ENCODE data around the gene SOX21. TPM values are rescaled to one million over a fixed set of nuclear protein-coding genes. Genes with fewer than 3 reads are reported as not detected.

Gene SOX21
- total and polyA plus RNA-seq, 2 donors (not counting 1 experiment from before 2014, with no cell fraction given), result not detected

- TF ChIP-seq, protein P1, sequence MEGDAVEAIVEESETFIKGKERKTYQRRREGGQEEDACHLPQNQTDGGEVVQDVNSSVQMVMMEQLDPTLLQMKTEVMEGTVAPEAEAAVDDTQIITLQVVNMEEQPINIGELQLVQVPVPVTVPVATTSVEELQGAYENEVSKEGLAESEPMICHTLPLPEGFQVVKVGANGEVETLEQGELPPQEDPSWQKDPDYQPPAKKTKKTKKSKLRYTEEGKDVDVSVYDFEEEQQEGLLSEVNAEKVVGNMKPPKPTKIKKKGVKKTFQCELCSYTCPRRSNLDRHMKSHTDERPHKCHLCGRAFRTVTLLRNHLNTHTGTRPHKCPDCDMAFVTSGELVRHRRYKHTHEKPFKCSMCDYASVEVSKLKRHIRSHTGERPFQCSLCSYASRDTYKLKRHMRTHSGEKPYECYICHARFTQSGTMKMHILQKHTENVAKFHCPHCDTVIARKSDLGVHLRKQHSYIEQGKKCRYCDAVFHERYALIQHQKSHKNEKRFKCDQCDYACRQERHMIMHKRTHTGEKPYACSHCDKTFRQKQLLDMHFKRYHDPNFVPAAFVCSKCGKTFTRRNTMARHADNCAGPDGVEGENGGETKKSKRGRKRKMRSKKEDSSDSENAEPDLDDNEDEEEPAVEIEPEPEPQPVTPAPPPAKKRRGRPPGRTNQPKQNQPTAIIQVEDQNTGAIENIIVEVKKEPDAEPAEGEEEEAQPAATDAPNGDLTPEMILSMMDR (IDR thresholded peaks at IDR 0.05), result no peak
- TF ChIP-seq EZH2 (IDR thresholded peaks at IDR 0.05; ENCODE audit: borderline replicate concordance, insufficient read depth, low read depth, low read length, poor library complexity, severe bottlenecking), result no peak
- H3K4me1 Mint-ChIP-seq, result no peaks in the 10 kb centered on the region
- no peaks in the 10 kb centered on the region for H3K4me1 ChIP-seq (ENCODE audit: control insufficient read depth in 2 of 2, insufficient read depth in 2 of 2, low read length in 2 of 2)
Observed at GRCh38 chr13:94682229-94682628, 30.1 kb downstream of the SOX21 start.

DNA sequence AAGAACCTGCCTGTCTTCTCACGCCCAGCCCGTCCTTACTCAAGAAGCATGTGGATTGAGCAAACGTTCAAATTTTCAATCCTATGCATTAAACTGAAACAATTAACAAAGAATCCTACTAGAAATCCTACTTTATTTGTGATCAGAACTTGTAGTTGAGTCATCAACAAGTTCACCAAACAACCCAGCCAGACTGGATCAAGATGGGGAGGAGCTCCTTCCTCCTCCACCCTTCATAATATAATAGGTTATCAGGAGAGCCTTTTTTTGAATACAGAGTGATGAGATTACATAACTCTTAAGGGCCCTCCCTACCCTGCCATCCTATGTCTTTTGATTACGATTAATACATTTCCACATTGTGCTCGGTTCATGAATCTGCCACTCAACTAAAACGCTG, 32.7 kb downstream of the SOX21 start:
- 93% methylated on average over 3 of the region's 6 CpGs for WGBS (ENCODE audit: insufficient coverage)
- no peaks in the 10 kb centered on the region for H3K4me1 Mint-ChIP-seq
- no peak overlapping the region for H3K4me3 Mint-ChIP-seq
- Histone ChIP-seq H3K27ac (ENCODE audit: low read length in 2 of 2) (no peak overlapping the region), H3K4me1 (ENCODE audit: control insufficient read depth in 2 of 2, insufficient read depth in 2 of 2, low read length in 2 of 2) (no peaks in the 10 kb centered on the region), H2AFZ (ENCODE audit: insufficient read depth, low read depth, low read length, poor library complexity, severe bottlenecking) (no peak overlapping the region), H3K4me2 (replicated peaks; ENCODE audit: low read depth, low read length, poor library complexity, severe bottlenecking) (no peak overlapping the region), H3K9me3 (ENCODE audit: control extremely low read depth in 1 of 3, control insufficient read depth in 2 of 3, insufficient read depth in 1 of 3, low read length in 2 of 3) (no peaks in the 10 kb centered on the region), H3K9ac (ENCODE audit: low read length) (no peak overlapping the region), H3K27me3 (replicated peaks in 1 of 4; ENCODE audit: control extremely low read depth in 1 of 4, control insufficient read depth in 3 of 4, insufficient read depth in 4 of 4, low read length in 3 of 4) (peaks cover 0 to 17% (median 10%) of the 10 kb centered on the region in 4 experiments), H3K4me3 (ENCODE audit: control extremely low read depth in 1 of 5, extremely low read depth in 1 of 5, insufficient read depth in 1 of 5, low read depth in 2 of 5, low read length in 4 of 5) (no peak overlapping the region), H3K36me3 (replicated peaks in 1 of 2; ENCODE audit: control extremely low read depth in 1 of 2, control insufficient read depth in 1 of 2, extremely low read depth in 1 of 2, insufficient read depth in 2 of 2, low read length in 1 of 2) (no peaks in the 10 kb centered on the region), H3K79me2 (ENCODE audit: control insufficient read depth, insufficient read depth, low read length) (no peaks in the 10 kb centered on the region), H4K20me1 (ENCODE audit: control insufficient read depth, insufficient read depth, low read length, poor library complexity, severe bottlenecking) (no peaks in the 10 kb centered on the region)
- no peak for DNase-seq
- TF ChIP-seq, protein P1 (IDR thresholded peaks at IDR 0.05), result no peak
- TF ChIP-seq EZH2 (IDR thresholded peaks at IDR 0.05; ENCODE audit: borderline replicate concordance, insufficient read depth, low read depth, low read length, poor library complexity, severe bottlenecking), result no peak
- CTCF ChIA-PET, result interaction anchor here (1.0 kb wide), 1 partner anchor 1154 kb away, joined by 3 read pairs; no protein-coding TSS in a partner anchor
- H3K9me3 Mint-ChIP-seq (ENCODE audit: insufficient read depth), result no peaks in the 10 kb centered on the region
- intact Hi-C loops (cut with micrococcal nuclease), result no loop called here
- H3K27ac Mint-ChIP-seq, result no peak overlapping the region
- POLR2A ChIA-PET, result no interaction called here
- ATAC-seq (ENCODE audit: low read depth), result no peak
- H3K27me3 Mint-ChIP-seq, result peaks cover 31% of the 10 kb centered on the region

More at GRCh38 chr13:94682229-94682628, 30.1 kb downstream of the SOX21 start:
- ChIA-PET POLR2A (no interaction called here), CTCF (no interaction called here)
- Histone ChIP-seq H3K27me3 (replicated peaks in 1 of 4; ENCODE audit: control extremely low read depth in 1 of 4, control insufficient read depth in 3 of 4, insufficient read depth in 4 of 4, low read length in 3 of 4) (peaks cover 0 to 17% (median 5%) of the 10 kb centered on the region in 4 experiments), H3K36me3 (replicated peaks in 1 of 2; ENCODE audit: control extremely low read depth in 1 of 2, control insufficient read depth in 1 of 2, extremely low read depth in 1 of 2, insufficient read depth in 2 of 2, low read length in 1 of 2) (no peaks in the 10 kb centered on the region), H3K9ac (ENCODE audit: low read length) (no peak overlapping the region), H3K79me2 (ENCODE audit: control insufficient read depth, insufficient read depth, low read length) (no peaks in the 10 kb centered on the region), H3K27ac (ENCODE audit: low read length in 2 of 2) (no peak overlapping the region), H2AFZ (ENCODE audit: insufficient read depth, low read depth, low read length, poor library complexity, severe bottlenecking) (no peak overlapping the region), H4K20me1 (ENCODE audit: control insufficient read depth, insufficient read depth, low read length, poor library complexity, severe bottlenecking) (no peaks in the 10 kb centered on the region), H3K4me3 (ENCODE audit: control extremely low read depth in 1 of 5, extremely low read depth in 1 of 5, insufficient read depth in 1 of 5, low read depth in 2 of 5, low read length in 4 of 5) (no peak overlapping the region), H3K4me2 (replicated peaks; ENCODE audit: low read depth, low read length, poor library complexity, severe bottlenecking) (no peak overlapping the region), H3K9me3 (ENCODE audit: control extremely low read depth in 1 of 3, control insufficient read depth in 2 of 3, insufficient read depth in 1 of 3, low read length in 2 of 3) (no peaks in the 10 kb centered on the region)
- Mint-ChIP-seq H3K9me3 (ENCODE audit: insufficient read depth) (no peaks in the 10 kb centered on the region), H3K4me3 (no peak overlapping the region), H3K27ac (no peak overlapping the region), H3K27me3 (peaks cover 24% of the 10 kb centered on the region)
- intact Hi-C loops (cut with micrococcal nuclease), result no loop called here
- no peak for DNase-seq
- no CpG with 5 or more reads among the region's 2 CpGs for WGBS (ENCODE audit: insufficient coverage)
- no peak for ATAC-seq (ENCODE audit: low read depth)
